Kasumi-1 (cell line): Measurements from ENCODE around the gene DMWD.

ENCODE experiments used
- DNase-seq, 2 experiments: peaks; one replicate each; lab custom pipeline; 2025; lab: John Stamatoyannopoulos, UW

Gene DMWD

GRCh38 chr19:45745606-45746005, 47.0 kb downstream of the DMWD start:
- no peak for DNase-seq

- no peak for DNase-seq
These were observed 49.7 kb downstream of the DMWD start for GRCh38 chr19:45742969-45743368.

- DNase-seq, result peak; percentile 7 to 28
These were observed 52.9 kb downstream of the DMWD start for GRCh38 chr19:45739498-45740439.

- DNase-seq, result no peak
These were observed 59.4 kb downstream of the DMWD start, which contains the start of gene MEIOSIN for GRCh38 chr19:45733160-45733810. Gene MEIOSIN, plus strand, starts transcription at chr19:45733439. Its CDS starts 1,938 bp downstream, at chr19:45735377.
